Measurements from ENCODE around the gene MYH13.
A peak's percentile ranks its signal among the peaks of the same experiment; 100 is the strongest.

Gene MYH13

DNA sequence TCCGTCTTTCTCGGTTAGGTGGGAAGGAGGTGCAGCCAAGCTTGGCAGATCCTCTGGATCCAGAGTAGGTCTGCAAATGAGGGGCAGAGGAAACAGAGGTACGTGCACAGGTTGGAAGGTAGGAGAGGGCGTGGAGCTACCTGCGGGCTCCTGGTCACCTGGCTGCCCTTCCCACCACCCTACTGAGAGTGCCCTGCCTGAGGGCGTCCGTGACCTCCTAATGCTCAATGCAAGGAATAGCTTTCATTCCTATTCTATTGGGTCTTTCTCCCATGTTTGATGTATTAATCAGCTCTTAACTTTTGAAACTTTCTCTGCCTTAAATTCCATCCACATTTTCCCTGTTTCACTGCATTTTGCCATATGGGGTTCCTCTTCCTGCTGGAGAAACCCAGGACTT is 44.6 kb downstream of the MYH13 start:
- Histone ChIP-seq H3K27me3 (ENCODE audit: insufficient read depth, poor library complexity, severe bottlenecking) (no peaks in the 10 kb centered on the region), H3K27ac (replicated peaks) (no peak overlapping the region), H3K4me3 (replicated peaks; ENCODE audit: insufficient read depth, low read length) (no peak overlapping the region)
- DNase-seq (ENCODE audit: low read depth in 1 of 2, low spot score in 1 of 2): no peak
- TF ChIP-seq SPI1 (IDR thresholded peaks at IDR 0.05; ENCODE audit: borderline replicate concordance, low read depth) (no peak), POLR2AphosphoS5 (IDR thresholded peaks at IDR 0.05; ENCODE audit: low read depth) (no peak), GABPA (IDR thresholded peaks at IDR 0.05; ENCODE audit: low read depth) (no peak)
- TF ChIP-seq, protein P1, sequence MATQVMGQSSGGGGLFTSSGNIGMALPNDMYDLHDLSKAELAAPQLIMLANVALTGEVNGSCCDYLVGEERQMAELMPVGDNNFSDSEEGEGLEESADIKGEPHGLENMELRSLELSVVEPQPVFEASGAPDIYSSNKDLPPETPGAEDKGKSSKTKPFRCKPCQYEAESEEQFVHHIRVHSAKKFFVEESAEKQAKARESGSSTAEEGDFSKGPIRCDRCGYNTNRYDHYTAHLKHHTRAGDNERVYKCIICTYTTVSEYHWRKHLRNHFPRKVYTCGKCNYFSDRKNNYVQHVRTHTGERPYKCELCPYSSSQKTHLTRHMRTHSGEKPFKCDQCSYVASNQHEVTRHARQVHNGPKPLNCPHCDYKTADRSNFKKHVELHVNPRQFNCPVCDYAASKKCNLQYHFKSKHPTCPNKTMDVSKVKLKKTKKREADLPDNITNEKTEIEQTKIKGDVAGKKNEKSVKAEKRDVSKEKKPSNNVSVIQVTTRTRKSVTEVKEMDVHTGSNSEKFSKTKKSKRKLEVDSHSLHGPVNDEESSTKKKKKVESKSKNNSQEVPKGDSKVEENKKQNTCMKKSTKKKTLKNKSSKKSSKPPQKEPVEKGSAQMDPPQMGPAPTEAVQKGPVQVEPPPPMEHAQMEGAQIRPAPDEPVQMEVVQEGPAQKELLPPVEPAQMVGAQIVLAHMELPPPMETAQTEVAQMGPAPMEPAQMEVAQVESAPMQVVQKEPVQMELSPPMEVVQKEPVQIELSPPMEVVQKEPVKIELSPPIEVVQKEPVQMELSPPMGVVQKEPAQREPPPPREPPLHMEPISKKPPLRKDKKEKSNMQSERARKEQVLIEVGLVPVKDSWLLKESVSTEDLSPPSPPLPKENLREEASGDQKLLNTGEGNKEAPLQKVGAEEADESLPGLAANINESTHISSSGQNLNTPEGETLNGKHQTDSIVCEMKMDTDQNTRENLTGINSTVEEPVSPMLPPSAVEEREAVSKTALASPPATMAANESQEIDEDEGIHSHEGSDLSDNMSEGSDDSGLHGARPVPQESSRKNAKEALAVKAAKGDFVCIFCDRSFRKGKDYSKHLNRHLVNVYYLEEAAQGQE (IDR thresholded peaks at IDR 0.05; ENCODE audit: insufficient replicate concordance, low read depth): no peak
- TF ChIP-seq, protein P2, sequence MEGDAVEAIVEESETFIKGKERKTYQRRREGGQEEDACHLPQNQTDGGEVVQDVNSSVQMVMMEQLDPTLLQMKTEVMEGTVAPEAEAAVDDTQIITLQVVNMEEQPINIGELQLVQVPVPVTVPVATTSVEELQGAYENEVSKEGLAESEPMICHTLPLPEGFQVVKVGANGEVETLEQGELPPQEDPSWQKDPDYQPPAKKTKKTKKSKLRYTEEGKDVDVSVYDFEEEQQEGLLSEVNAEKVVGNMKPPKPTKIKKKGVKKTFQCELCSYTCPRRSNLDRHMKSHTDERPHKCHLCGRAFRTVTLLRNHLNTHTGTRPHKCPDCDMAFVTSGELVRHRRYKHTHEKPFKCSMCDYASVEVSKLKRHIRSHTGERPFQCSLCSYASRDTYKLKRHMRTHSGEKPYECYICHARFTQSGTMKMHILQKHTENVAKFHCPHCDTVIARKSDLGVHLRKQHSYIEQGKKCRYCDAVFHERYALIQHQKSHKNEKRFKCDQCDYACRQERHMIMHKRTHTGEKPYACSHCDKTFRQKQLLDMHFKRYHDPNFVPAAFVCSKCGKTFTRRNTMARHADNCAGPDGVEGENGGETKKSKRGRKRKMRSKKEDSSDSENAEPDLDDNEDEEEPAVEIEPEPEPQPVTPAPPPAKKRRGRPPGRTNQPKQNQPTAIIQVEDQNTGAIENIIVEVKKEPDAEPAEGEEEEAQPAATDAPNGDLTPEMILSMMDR (IDR thresholded peaks at IDR 0.05; ENCODE audit: insufficient read depth, low read length): no peak

DNA sequence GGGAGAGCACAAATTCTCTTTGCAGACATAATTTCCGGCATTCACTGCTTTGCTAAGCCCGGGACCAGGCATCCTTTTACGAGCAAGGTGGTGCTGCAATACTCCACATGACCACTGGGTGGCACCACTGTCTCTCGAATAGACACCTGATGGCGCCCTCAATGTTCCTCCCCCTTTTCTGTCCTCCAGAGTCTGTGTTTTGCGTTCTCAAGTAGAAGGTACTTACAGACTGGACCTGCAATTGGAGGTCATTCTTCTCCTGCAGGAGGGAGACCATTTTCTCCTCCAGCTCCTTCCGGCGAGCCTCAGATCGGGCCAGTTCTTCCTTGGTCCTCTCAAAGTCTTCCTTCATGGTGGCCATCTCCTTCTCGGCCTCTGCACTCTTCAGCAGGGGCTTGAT is 45.2 kb downstream of the MYH13 start:
- H3K27ac ChIP-seq (replicated peaks): no peak overlapping the region
- H3K27me3 ChIP-seq (ENCODE audit: insufficient read depth, poor library complexity, severe bottlenecking): no peaks in the 10 kb centered on the region
- TF ChIP-seq SPI1 (IDR thresholded peaks at IDR 0.05; ENCODE audit: borderline replicate concordance, low read depth): no peak
- TF ChIP-seq, protein P2 (IDR thresholded peaks at IDR 0.05; ENCODE audit: insufficient read depth, low read length): peak; percentile 71
- H3K4me3 ChIP-seq (replicated peaks; ENCODE audit: insufficient read depth, low read length): no peak overlapping the region
- DNase-seq (ENCODE audit: low read depth in 1 of 2, low spot score in 1 of 2): peak; percentile 28 to 47

DNA sequence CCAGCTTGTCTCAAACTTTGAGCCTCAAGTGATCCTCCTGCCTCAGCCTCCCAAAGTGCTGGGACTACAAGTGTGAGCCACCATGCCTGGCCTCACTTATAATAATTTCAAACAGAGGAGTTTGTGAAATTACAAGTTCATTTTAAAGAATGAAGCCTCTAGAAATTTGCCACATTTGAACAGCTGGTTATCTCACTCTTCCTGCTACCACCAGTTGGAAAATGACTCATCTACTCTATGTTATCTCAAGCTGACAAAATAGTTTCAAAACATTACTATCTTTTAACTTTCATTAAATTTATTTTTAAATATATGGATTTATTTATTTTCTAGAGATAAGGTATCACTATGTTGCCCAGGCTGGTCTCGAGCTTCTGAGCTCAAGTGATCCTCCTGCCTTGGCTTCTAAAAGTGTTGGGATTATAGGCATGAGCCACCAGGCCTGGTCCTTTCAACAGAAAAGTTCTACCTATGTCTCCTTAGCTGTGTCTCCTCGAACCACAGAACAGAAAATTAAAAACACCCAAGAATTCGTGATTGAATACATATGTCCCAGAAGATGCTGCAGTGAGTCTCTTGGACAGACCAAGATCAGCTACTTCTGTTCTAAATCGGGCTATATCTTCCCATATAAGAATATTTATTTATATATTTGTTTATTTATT is 47.6 kb downstream of the MYH13 start:
- H3K27ac ChIP-seq (replicated peaks): no peak overlapping the region
- DNase-seq (ENCODE audit: low read depth in 1 of 2, low spot score in 1 of 2): no peak
- TF ChIP-seq, protein P1 (IDR thresholded peaks at IDR 0.05; ENCODE audit: insufficient replicate concordance, low read depth): no peak
- TF ChIP-seq GABPA (IDR thresholded peaks at IDR 0.05; ENCODE audit: low read depth): no peak
- no peak for TF ChIP-seq SPI1 (IDR thresholded peaks at IDR 0.05; ENCODE audit: borderline replicate concordance, low read depth)
- H3K4me3 ChIP-seq (replicated peaks; ENCODE audit: insufficient read depth, low read length): no peak overlapping the region
- H3K27me3 ChIP-seq (ENCODE audit: insufficient read depth, poor library complexity, severe bottlenecking): no peaks in the 10 kb centered on the region

DNA sequence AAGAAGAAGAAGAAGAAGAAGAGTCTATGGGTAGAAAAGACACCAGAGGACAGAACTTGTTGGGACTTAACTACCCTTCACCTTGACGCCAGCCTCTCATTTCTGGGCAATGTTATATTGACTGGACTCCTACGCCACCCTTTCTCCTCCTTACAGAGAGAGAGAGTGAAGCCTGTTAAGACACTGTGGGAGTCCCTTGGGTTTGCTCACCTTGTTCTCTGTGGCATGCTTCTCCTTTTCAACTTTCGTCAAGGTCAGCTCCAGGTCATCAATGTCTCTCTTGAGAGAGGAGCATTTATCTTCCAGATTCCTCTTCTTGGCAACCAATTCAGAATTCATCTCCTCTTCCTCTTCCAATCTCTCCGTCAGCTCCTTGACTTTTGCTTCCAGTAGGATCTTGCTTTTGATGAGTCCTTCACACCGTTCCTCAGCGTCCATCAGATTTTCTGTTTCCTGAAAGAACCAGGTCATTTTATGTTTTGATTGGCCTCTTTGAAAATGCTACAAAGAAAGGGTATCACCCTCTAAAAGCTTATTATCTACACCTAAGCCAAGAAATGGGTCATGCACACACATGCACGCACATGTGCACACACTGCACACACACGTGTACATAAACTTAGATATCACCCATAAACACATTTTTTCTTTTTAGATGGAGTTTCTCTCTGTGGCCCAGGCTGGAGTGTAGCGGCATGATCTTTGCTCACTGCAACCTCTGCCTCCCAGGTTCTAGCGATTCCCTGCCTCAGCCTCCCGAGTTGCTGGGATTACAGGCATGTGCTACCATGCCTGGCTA is 48.8 kb downstream of the MYH13 start:
- no peak overlapping the region for H3K27ac ChIP-seq (replicated peaks)
- TF ChIP-seq, protein P1 (IDR thresholded peaks at IDR 0.05; ENCODE audit: insufficient replicate concordance, low read depth): no peak
- no peak for TF ChIP-seq GABPA (IDR thresholded peaks at IDR 0.05; ENCODE audit: low read depth)
- TF ChIP-seq, protein P2 (IDR thresholded peaks at IDR 0.05; ENCODE audit: insufficient read depth, low read length): no peak
- no peak for TF ChIP-seq SPI1 (IDR thresholded peaks at IDR 0.05; ENCODE audit: borderline replicate concordance, low read depth)
- TF ChIP-seq POLR2AphosphoS5 (IDR thresholded peaks at IDR 0.05; ENCODE audit: low read depth): no peak
- no peak overlapping the region for H3K4me3 ChIP-seq (replicated peaks; ENCODE audit: insufficient read depth, low read length)
- H3K27me3 ChIP-seq (ENCODE audit: insufficient read depth, poor library complexity, severe bottlenecking): no peaks in the 10 kb centered on the region
- DNase-seq (ENCODE audit: low read depth in 1 of 2, low spot score in 1 of 2): no peak

All from HL-60 (cell line).